ENCODE measurements around the gene CORO6.

The CORO6 gene

DNA sequence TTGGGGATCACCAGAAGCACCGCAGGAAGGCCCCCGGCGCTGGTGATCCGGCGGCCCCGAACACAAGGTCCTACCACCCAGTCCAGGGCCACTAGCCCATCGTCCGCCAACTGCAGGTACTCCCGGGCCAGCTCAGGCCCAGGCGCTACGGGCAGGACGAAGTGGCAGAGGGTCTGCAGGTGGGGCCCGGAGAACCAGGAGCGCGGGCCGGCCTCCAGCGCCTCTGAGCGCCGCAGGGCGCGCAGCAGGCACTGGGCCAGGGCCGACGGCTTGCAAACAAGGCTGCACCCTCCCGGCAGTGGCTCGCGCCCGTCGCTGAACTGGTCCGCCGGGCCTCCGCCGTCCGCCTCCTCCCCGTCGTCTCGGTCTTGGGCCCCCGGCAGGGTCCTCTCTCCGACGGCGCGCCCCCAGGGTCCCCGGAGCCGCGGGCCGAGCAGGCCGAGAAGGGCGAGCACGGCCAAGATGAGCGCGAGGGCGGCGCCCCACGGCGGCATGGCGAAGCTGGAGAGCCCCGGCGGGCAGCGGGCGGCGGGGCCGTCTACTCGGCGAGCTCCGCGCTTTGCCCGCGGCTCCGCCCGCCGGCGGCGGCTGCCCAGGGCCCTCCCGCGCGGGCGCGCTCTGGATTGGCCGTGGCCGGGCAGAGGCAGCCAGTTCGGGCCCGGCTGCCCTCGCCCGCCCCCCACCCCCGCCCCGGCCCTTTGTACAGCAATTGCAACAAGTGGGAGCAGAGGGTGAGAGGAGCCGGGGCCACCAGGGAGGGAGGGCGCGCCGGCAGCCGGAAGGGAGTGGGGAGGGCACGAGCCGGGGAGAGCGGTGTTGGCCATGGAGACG is 56.0 kb downstream of the CORO6 start, which contains the start of gene ABHD15:
ABHD15 (minus strand) TSS at position 565 of the 831 bp plus-strand sequence; CDS start at position 494, 71 bp downstream.
- DNase-seq (ENCODE audit: low read depth in 2 of 2) = no peak

DNA sequence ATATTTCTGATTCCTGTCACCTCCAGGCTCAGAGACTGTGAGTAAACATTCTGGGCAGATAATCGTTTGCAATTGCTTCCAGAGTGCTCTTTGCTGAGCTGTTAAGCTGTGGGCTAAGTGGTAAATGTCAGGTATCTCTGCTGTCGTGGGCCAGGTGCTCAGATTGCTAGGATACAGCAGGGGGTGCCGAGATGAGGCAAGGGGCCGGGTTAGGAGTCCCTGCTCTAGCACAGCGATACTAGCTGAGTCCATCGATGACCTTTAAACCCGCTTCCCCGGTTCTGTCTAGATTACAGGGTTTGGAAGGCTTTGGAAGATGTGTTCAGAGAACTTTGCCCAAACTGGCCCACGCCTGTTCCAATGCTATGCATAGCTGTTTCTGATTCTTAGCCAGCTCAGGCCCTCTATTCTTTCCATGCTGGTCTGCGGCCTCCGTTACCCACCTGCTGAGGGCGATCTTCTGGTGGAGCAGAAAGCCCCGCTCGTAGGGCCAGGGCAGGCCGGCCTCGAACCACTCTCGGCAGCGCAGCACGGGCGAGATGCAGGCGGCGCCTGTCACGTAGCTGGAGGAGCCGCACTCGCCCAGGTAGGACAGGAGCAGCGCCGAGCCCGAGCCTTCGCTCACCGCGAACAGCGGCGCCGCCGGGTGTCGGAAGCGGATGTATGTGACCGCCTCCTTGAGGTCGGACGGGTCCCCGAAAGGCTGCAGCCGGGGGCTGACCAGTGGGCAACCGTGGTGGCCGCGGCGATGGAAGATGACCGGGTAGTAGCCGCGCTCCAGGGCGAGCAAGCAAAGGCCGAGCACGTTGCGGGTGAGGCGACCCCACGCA is 56.9 kb downstream of the CORO6 start:
- no peak for DNase-seq (ENCODE audit: low read depth in 2 of 2)

All from fibroblast of skin of left quadriceps (primary cell).